Measurements from ENCODE around the gene EHMT2. TPM values are rescaled to one million over a fixed set of nuclear protein-coding genes. Genes with fewer than 3 reads are reported as not detected.
"Not testable (repeated sequence)": the region's sequence is repeated elsewhere in the genome, so short reads cannot be mapped to it uniquely, and the experiment has no call there.

The EHMT2 gene
- total RNA-seq, 2 experiments from 2014 or later = 55.4 to 56.8 TPM

GRCh38 chr6:31933537-31933936, 36.0 kb upstream of the EHMT2 start:
- ChIA-PET CTCF (no interaction called here), POLR2A (no interaction called here)
- Mint-ChIP-seq H3K4me1 (ENCODE audit: low read depth) (no peaks in the 10 kb centered on the region), H3K27me3 (no peaks in the 10 kb centered on the region), H3K4me3 (no peak overlapping the region), H3K27ac (no peak overlapping the region), H3K9me3 (no peaks in the 10 kb centered on the region), H3K36me3 (ENCODE audit: low read depth) (no peaks in the 10 kb centered on the region)
- no peak for TF ChIP-seq CTCF (IDR thresholded peaks at IDR 0.05)
- intact Hi-C loops (cut with micrococcal nuclease) = no loop called here
- ATAC-seq (no peak), DNase-seq (no peak)

- ATAC-seq; H3K4me3 Mint-ChIP-seq; intact Hi-C loops (cut with micrococcal nuclease); H3K27ac Mint-ChIP-seq; H3K9me3 Mint-ChIP-seq; DNase-seq; CTCF ChIA-PET; H3K4me1 Mint-ChIP-seq (ENCODE audit: low read depth); POLR2A ChIA-PET; H3K36me3 Mint-ChIP-seq (ENCODE audit: low read depth); H3K27me3 Mint-ChIP-seq: not testable (repeated sequence)
These were observed 34.6 kb upstream of the EHMT2 start for GRCh38 chr6:31932137-31932536.

GRCh38 chr6:31930962-31931361, 33.5 kb upstream of the EHMT2 start:
- Mint-ChIP-seq H3K4me1 (ENCODE audit: low read depth) (no peaks in the 10 kb centered on the region), H3K9me3 (no peaks in the 10 kb centered on the region), H3K36me3 (ENCODE audit: low read depth) (no peaks in the 10 kb centered on the region), H3K27me3 (no peaks in the 10 kb centered on the region), H3K4me3 (no peak overlapping the region), H3K27ac (no peak overlapping the region)
- TF ChIP-seq CTCF (IDR thresholded peaks at IDR 0.05) = no peak
- DNase-seq = no peak
- no peak for ATAC-seq
- intact Hi-C loops (cut with micrococcal nuclease) = no loop called here
- POLR2A ChIA-PET = interaction anchor here (0.9 kb wide), 1 partner anchor 21 kb away, joined by 3 read pairs; no protein-coding TSS in a partner anchor
- CTCF ChIA-PET = no interaction called here

- H3K4me1 Mint-ChIP-seq (ENCODE audit: low read depth) = no peaks in the 10 kb centered on the region
- ATAC-seq (no peak), DNase-seq (no peak)
- H3K4me3 Mint-ChIP-seq = no peak overlapping the region
- intact Hi-C loops (cut with micrococcal nuclease) = no loop called here
- no peaks in the 10 kb centered on the region for H3K27me3 Mint-ChIP-seq
- H3K36me3 Mint-ChIP-seq (ENCODE audit: low read depth) = no peaks in the 10 kb centered on the region
- TF ChIP-seq CTCF (IDR thresholded peaks at IDR 0.05) = no peak
- H3K27ac Mint-ChIP-seq = no peak overlapping the region
- ChIA-PET CTCF (no interaction called here), POLR2A (interaction anchor here (0.9 to 1.1 kb wide), 2 partner anchors 20 to 88 kb away, joined by 3 read pairs; no protein-coding TSS in a partner anchor)
- no peaks in the 10 kb centered on the region for H3K9me3 Mint-ChIP-seq
These were observed 31.1 kb upstream of the EHMT2 start for GRCh38 chr6:31928672-31928939.

- Mint-ChIP-seq H3K36me3 (ENCODE audit: low read depth) (no peaks in the 10 kb centered on the region), H3K4me1 (ENCODE audit: low read depth) (no peaks in the 10 kb centered on the region), H3K9me3 (no peaks in the 10 kb centered on the region), H3K4me3 (no peak overlapping the region), H3K27ac (no peak overlapping the region), H3K27me3 (no peaks in the 10 kb centered on the region)
- intact Hi-C loops (cut with micrococcal nuclease) = no loop called here
- ChIA-PET CTCF (no interaction called here), POLR2A (interaction anchor here (1.1 kb wide), 1 partner anchor 21 kb away, joined by 3 read pairs; no protein-coding TSS in a partner anchor)
- DNase-seq = no peak
- TF ChIP-seq CTCF (IDR thresholded peaks at IDR 0.05) = no peak
- no peak for ATAC-seq
These were observed 30.6 kb upstream of the EHMT2 start for GRCh38 chr6:31927863-31928671.
